ENCODE results near the gene ELP5.
A peak's percentile ranks its signal among the peaks of the same experiment; 100 is the strongest.

The ELP5 gene

GRCh38 chr17:7296189-7296861 is 44.3 kb downstream of the ELP5 start (continued):
- TF ChIP-seq HIC1 (tag by site-specific recombination; IDR thresholded peaks at IDR 0.05), result peak; percentile 93
- no peak for TF ChIP-seq REST (tag by site-specific recombination; IDR thresholded peaks at IDR 0.05)
- peak; percentile 84; the same call in 1 of the 2 replicates for TF ChIP-seq KLF17 (tag by site-specific recombination; IDR thresholded peaks at IDR 0.05)
- TF ChIP-seq PBX3 (CRISPR knock-in tag; IDR thresholded peaks at IDR 0.05), result 0 out of 2 replicates have a peak, but pooled peaks have one; percentile 56
- TF ChIP-seq ZNF16 (tag by site-specific recombination; IDR thresholded peaks at IDR 0.05; ENCODE audit: low read depth), result no peak
- TF ChIP-seq ZBTB21 (tag by site-specific recombination; IDR thresholded peaks at IDR 0.05), result no peak
- TF ChIP-seq KLF9 (tag by site-specific recombination; IDR thresholded peaks at IDR 0.05; ENCODE audit: low read depth), result peak; percentile 40; the same call in 1 of the 2 replicates
- peak; percentile 96 for TF ChIP-seq CTCF (tag by site-specific recombination; IDR thresholded peaks at IDR 0.05)
- TF ChIP-seq YY2 (tag by site-specific recombination; IDR thresholded peaks at IDR 0.05), result no peak
- TF ChIP-seq ZNF366 (tag by site-specific recombination; conservative IDR thresholded peaks at IDR 0.05), result 0 out of 2 replicates have a peak, but pooled peaks have one; percentile 22
- TF ChIP-seq ZNF157 (tag by site-specific recombination; IDR thresholded peaks at IDR 0.05), result no peak

GRCh38 chr17:7304179-7304578 is 52.2 kb downstream of the ELP5 start:
- ChIA-PET CTCF (interaction anchor here (0.6 to 2.6 kb wide), 6 partner anchors 8 to 103 kb away, joined by 3 to 30 read pairs (median 4); partner anchors contain the start of gene NLGN2), POLR2A (interaction anchor here (1.4 kb wide), 1 partner anchor 180 kb away, joined by 3 read pairs; the partner anchor contains the start of gene POLR2A)
- Histone ChIP-seq H3K4me3 (ENCODE audit: low read depth, low read length) (no peak overlapping the region), H3K36me3 (ENCODE audit: control insufficient read depth in 2 of 2, insufficient read depth in 1 of 2, low read length in 2 of 2) (peaks cover 0 to 2% of the 10 kb centered on the region in 2 experiments; a peak in 2 of 3 replicates), H3K9me3 (ENCODE audit: control insufficient read depth, insufficient read depth, low read depth, low read length) (no peaks in the 10 kb centered on the region), H3K4me1 (ENCODE audit: control insufficient read depth, insufficient read depth, low read length) (peaks cover 3% of the 10 kb centered on the region), H3K27ac (ENCODE audit: extremely low read depth, low read depth, low read length) (no peak overlapping the region)
- no peak for TF ChIP-seq ZNF639 (tag by site-specific recombination; IDR thresholded peaks at IDR 0.05)
- no peak for TF ChIP-seq ZBTB10 (tag by site-specific recombination; IDR thresholded peaks at IDR 0.05)
- TF ChIP-seq ZFP3 (tag by site-specific recombination; IDR thresholded peaks at IDR 0.05; ENCODE audit: low read depth), result no peak
- no peak for TF ChIP-seq ZNF138 (tag by site-specific recombination; IDR thresholded peaks at IDR 0.05; ENCODE audit: borderline replicate concordance)
- TF ChIP-seq ZNF146 (tag by site-specific recombination; IDR thresholded peaks at IDR 0.05), result peak; percentile 66; the same call in 1 of the 2 replicates
